ENCODE results near the gene DBNDD2.

DBNDD2 gene

DNA sequence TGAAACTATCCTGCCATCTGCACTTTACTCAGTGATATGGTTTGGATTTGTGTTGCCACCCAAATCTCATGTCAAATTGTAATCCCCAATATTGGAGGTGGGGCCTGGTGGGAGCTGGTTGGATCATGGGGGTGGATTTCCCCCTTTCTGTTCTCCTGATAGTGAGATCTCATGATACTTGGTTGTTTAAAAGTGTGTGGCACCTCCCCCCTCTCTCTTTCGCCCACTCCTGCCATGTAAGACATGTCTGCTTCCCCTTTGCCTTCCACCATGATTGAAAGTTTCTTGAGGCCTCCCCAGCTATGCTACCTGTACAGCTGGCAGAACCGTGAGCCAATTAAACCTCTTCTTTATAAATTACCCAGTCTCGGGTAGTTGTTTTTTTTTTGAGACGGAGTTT, 25.9 kb downstream of the DBNDD2 start:
- Histone ChIP-seq H3K9ac (ENCODE audit: low read depth, low read length) (no peak overlapping the region), H3K27me3 (ENCODE audit: control insufficient read depth, insufficient read depth, low read length) (no peaks in the 10 kb centered on the region), H3K4me3 (ENCODE audit: low read depth, low read length) (no peak overlapping the region), H3K27ac (ENCODE audit: low read depth, low read length) (no peak overlapping the region), H3K9me3 (ENCODE audit: control insufficient read depth, insufficient read depth, low read length) (no peaks in the 10 kb centered on the region), H3K36me3 (ENCODE audit: control insufficient read depth, insufficient read depth, low read length) (peaks cover 4% of the 10 kb centered on the region; the same call in 1 of the 2 replicates), H3K4me1 (ENCODE audit: control insufficient read depth, insufficient read depth, low read length) (no peaks in the 10 kb centered on the region)

DNA sequence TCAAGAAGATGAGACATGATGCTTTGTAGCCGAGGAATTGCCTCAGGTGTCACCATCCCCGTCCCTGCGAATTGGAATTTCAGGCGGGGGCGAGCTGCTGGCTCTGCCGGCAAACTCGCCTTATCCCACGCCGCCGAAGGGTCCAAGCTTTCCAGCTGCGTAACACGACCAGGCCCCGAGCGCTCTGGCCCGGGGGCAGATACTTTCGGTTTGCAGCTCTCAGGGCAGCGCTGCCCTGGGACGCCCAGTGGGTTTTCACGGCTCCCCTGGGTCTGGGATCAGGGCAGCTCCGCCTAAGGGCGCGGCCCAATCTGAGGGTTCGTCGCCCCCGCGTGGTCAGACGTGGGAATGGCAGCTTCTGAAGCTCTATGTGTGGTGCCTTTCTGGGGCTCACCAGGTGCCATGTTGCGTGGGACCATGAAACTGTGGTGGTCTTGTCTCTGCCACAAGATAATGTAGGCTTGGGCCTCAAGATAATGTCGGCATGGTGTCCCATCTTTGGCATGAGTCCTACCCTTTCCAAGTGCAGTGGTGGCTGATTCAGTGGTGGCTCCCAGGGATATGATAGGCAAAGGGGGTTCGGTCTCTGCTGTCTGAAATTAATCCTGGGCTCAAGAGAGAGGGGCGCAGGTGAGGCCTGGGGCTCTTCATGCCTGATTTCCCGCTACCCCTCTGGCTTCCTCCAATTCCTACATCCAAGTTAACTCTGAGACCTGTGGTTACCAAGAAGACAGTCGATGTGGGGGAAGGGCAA, 28.8 kb downstream of the DBNDD2 start:
- H3K27ac ChIP-seq (ENCODE audit: low read depth, low read length), result no peak overlapping the region
- H3K36me3 ChIP-seq (ENCODE audit: control insufficient read depth, insufficient read depth, low read length), result peaks cover 4% of the 10 kb centered on the region; the same call in 1 of the 2 replicates
- peaks cover 7% of the 10 kb centered on the region; the same call in 1 of the 2 replicates for H3K4me1 ChIP-seq (ENCODE audit: control insufficient read depth, insufficient read depth, low read length)
- peak overlapping the region; percentile 69 for H3K4me3 ChIP-seq (ENCODE audit: low read depth, low read length)
- H3K9ac ChIP-seq (ENCODE audit: low read depth, low read length), result 0 out of 2 replicates have a peak overlapping the region, but pooled peaks have one; percentile 7
- H3K27me3 ChIP-seq (ENCODE audit: control insufficient read depth, insufficient read depth, low read length), result no peaks in the 10 kb centered on the region
- no peaks in the 10 kb centered on the region for H3K9me3 ChIP-seq (ENCODE audit: control insufficient read depth, insufficient read depth, low read length)

DNA sequence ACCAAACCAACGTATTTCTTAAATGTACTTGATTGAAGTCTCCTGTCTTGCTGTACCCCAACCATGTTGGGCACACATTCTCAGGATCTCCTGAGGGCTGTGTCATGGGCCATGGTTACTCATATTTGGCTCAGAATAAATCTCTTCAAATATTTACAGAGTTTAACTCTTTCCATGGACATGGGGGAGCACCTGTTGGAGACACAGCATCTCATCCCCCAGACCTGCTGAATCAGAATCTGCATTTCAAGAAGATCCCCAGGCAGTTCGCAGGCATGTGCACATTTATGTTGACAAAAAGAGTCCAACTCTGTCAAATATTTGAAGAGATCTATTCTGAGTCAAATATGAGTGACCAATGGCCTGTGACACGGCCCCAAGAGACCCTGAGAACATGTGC, 32.3 kb downstream of the DBNDD2 start:
- Histone ChIP-seq H3K27ac (ENCODE audit: low read depth, low read length) (peak overlapping the region; percentile 60), H3K4me1 (ENCODE audit: control insufficient read depth, insufficient read depth, low read length) (peaks cover 7% of the 10 kb centered on the region; the same call in 1 of the 2 replicates), H3K36me3 (ENCODE audit: control insufficient read depth, insufficient read depth, low read length) (no peaks in the 10 kb centered on the region), H3K9ac (ENCODE audit: low read depth, low read length) (no peak overlapping the region), H3K4me3 (ENCODE audit: low read depth, low read length) (no peak overlapping the region), H3K9me3 (ENCODE audit: control insufficient read depth, insufficient read depth, low read length) (no peaks in the 10 kb centered on the region), H3K27me3 (ENCODE audit: control insufficient read depth, insufficient read depth, low read length) (no peaks in the 10 kb centered on the region)

DNA sequence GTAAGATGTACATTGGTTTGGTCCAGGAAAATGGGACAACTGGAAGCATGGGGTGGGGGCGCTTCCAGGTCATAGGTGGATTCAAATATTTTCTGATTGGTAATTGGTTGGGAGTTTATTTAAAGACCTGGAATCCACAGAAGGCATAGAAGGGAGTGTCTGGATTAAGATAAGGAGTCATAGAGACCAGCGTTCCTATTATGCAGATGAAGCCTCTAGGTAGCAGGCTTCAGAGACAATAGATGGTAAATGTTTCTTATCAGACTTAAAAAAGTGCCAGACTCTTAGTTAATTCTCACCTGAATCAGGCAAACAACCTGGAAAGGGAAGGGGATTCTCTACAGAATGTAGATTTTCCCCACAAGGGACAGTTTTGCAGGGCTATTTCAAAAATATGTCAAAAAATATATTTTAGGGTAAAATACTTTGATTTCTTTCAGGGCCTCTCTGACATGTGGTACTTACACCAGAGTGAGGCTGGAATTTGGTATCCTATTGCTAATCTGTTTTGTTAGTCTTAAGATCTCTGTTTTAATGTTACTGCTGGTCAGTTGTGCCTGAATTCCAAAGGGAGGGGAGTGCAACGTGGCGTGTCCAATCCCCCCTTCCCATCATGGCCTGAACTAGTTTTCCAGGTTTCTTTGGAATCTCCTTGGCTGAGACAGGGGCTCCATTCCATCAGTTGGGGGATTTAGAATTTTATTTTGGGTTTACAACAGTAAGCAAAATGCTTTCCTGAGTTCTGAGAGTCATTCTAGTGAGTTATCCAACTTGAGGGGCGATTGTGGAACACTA, 33.0 kb downstream of the DBNDD2 start:
- peak overlapping the region; percentile 60 for H3K27ac ChIP-seq (ENCODE audit: low read depth, low read length)
- H3K4me1 ChIP-seq (ENCODE audit: control insufficient read depth, insufficient read depth, low read length), result peaks cover 7% of the 10 kb centered on the region; the same call in 1 of the 2 replicates
- no peak overlapping the region for H3K9ac ChIP-seq (ENCODE audit: low read depth, low read length)
- no peaks in the 10 kb centered on the region for H3K36me3 ChIP-seq (ENCODE audit: control insufficient read depth, insufficient read depth, low read length)
- H3K27me3 ChIP-seq (ENCODE audit: control insufficient read depth, insufficient read depth, low read length), result no peaks in the 10 kb centered on the region
- no peak overlapping the region for H3K4me3 ChIP-seq (ENCODE audit: low read depth, low read length)
- H3K9me3 ChIP-seq (ENCODE audit: control insufficient read depth, insufficient read depth, low read length), result no peaks in the 10 kb centered on the region

DNA sequence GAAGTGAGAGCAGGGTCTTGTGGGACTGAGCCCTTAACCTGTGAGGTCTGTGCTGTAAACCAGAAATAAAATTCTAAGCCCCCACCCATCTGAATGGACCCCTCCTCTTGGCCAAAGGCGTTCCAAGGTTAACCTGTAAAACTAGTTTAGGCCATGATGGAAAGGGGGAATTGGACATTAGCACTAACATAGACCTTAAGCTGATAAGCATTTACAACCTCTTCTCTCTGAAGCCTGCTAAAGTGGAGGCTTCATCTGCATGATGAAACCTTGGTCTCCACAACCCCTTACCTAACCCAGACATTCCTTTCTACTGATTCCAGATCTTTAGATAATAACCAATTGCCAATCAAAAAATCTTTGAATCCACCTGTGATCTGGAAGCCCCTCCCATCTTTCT, 33.7 kb downstream of the DBNDD2 start:
- H3K36me3 ChIP-seq (ENCODE audit: control insufficient read depth, insufficient read depth, low read length), result no peaks in the 10 kb centered on the region
- H3K27me3 ChIP-seq (ENCODE audit: control insufficient read depth, insufficient read depth, low read length), result no peaks in the 10 kb centered on the region
- H3K9me3 ChIP-seq (ENCODE audit: control insufficient read depth, insufficient read depth, low read length), result no peaks in the 10 kb centered on the region
- peaks cover 7% of the 10 kb centered on the region; the same call in 1 of the 2 replicates for H3K4me1 ChIP-seq (ENCODE audit: control insufficient read depth, insufficient read depth, low read length)
- H3K4me3 ChIP-seq (ENCODE audit: low read depth, low read length), result no peak overlapping the region
- H3K9ac ChIP-seq (ENCODE audit: low read depth, low read length), result no peak overlapping the region
- H3K27ac ChIP-seq (ENCODE audit: low read depth, low read length), result peak overlapping the region; percentile 30

DNA sequence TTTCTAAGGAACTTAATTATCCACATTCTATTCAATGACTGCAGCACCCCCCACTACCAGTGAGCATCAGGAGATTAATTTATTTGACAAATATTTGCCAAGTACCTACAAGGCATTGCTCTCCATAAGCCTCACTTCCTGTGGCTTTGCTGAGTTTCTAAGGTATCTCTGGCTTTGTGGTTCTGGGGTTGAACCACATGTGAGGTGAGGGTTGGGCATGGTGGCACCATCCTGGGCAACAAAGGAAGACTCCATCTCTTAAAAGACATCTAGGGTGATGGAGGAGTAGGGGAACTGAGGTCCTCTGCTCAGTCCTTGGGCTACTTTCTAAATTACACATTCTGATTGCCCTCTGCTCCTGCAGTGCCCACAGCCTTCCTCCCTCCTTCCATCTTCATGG, 36.0 kb downstream of the DBNDD2 start:
- H3K27ac ChIP-seq (ENCODE audit: low read depth, low read length), result no peak overlapping the region
- no peak overlapping the region for H3K9ac ChIP-seq (ENCODE audit: low read depth, low read length)
- no peaks in the 10 kb centered on the region for H3K27me3 ChIP-seq (ENCODE audit: control insufficient read depth, insufficient read depth, low read length)
- no peaks in the 10 kb centered on the region for H3K36me3 ChIP-seq (ENCODE audit: control insufficient read depth, insufficient read depth, low read length)
- peaks cover 7% of the 10 kb centered on the region; the same call in 1 of the 2 replicates for H3K4me1 ChIP-seq (ENCODE audit: control insufficient read depth, insufficient read depth, low read length)
- no peaks in the 10 kb centered on the region for H3K9me3 ChIP-seq (ENCODE audit: control insufficient read depth, insufficient read depth, low read length)
- no peak overlapping the region for H3K4me3 ChIP-seq (ENCODE audit: low read depth, low read length)

DNA sequence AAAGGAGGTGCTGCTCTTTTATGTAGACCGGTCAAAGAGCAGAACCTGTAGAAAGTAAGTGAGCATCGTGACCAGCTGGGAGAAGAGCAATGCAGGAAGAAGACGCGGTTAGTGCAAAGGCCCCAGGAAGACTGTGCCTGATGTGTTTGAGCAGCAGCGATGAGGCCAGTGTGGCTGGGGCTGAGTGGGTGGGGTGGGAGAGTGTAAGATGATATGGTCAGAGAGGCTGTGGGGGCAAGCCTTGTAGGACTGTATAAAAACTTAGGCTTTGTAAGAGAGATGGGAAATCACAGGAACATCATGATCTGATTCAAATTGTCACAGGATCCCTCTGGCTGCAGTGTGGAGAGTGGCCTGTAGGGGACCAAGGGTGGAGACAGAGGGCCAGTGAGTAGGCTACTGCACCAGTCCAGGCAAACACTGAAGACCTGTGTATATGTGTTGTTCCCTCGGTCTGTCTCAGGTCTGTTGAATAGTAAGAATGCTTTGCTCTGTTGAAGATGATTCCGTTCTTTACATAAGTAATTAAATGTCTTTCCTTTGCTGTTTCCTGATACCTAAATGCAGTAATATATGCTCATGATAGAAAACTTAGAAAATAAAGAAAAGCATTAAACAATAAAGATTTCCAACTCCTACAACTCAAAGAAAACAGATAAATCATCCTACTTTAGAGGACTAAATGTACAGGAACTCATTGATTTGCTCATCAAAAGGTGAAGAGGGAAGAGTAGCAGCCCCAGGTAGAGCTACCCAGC, 37.9 kb downstream of the DBNDD2 start:
- Histone ChIP-seq H3K9ac (ENCODE audit: low read depth, low read length) (no peak overlapping the region), H3K36me3 (ENCODE audit: control insufficient read depth, insufficient read depth, low read length) (no peaks in the 10 kb centered on the region), H3K27me3 (ENCODE audit: control insufficient read depth, insufficient read depth, low read length) (no peaks in the 10 kb centered on the region), H3K9me3 (ENCODE audit: control insufficient read depth, insufficient read depth, low read length) (no peaks in the 10 kb centered on the region), H3K4me3 (ENCODE audit: low read depth, low read length) (no peak overlapping the region), H3K27ac (ENCODE audit: low read depth, low read length) (no peak overlapping the region), H3K4me1 (ENCODE audit: control insufficient read depth, insufficient read depth, low read length) (peaks cover 8% of the 10 kb centered on the region)

DNA sequence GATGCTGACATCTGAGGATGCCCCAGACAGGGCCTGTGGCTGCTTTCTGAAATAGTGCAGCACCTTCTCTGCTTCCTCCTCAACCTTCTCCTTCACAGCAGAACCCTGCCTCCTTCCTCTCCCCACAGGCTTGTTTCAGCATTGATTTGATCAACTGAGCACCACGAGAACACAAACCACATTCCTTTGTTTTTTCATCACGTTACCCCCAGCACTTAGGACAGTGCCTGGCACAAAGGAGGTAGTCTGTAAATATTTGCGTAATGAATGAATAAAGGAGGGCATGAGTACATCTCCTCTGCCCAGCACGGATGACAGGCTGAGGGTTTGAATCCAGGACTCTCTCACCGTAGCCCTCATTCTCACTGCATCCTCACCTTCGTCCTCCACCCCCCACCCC, 40.2 kb downstream of the DBNDD2 start:
- Histone ChIP-seq H3K9ac (ENCODE audit: low read depth, low read length) (no peak overlapping the region), H3K9me3 (ENCODE audit: control insufficient read depth, insufficient read depth, low read length) (no peaks in the 10 kb centered on the region), H3K27ac (ENCODE audit: low read depth, low read length) (no peak overlapping the region), H3K4me3 (ENCODE audit: low read depth, low read length) (no peak overlapping the region), H3K27me3 (ENCODE audit: control insufficient read depth, insufficient read depth, low read length) (no peaks in the 10 kb centered on the region), H3K4me1 (ENCODE audit: control insufficient read depth, insufficient read depth, low read length) (peaks cover 2% of the 10 kb centered on the region; the same call in 1 of the 2 replicates), H3K36me3 (ENCODE audit: control insufficient read depth, insufficient read depth, low read length) (no peaks in the 10 kb centered on the region)

DNA sequence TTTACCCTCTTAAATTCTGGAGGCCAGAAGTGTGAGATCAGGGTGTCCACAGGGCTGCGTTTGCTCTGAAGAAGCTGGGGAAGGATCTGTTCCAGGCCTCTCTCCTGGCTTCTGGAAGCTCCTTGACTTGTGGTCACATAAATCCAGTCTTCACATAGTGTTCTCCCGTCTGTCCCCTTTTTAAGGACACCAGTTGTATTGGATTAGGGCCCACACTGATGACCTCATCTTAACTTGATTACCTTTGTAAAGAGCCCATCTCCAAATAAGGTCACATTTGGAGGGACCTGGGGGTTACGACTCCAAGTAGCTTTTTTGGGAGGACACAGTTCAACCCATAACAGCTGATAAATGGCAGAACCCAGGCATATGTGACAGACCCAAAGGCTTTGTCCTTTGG, 41.4 kb downstream of the DBNDD2 start:
- Histone ChIP-seq H3K9me3 (ENCODE audit: control insufficient read depth, insufficient read depth, low read length) (no peaks in the 10 kb centered on the region), H3K36me3 (ENCODE audit: control insufficient read depth, insufficient read depth, low read length) (no peaks in the 10 kb centered on the region), H3K4me3 (ENCODE audit: low read depth, low read length) (no peak overlapping the region), H3K4me1 (ENCODE audit: control insufficient read depth, insufficient read depth, low read length) (peaks cover 2% of the 10 kb centered on the region; the same call in 1 of the 2 replicates), H3K9ac (ENCODE audit: low read depth, low read length) (no peak overlapping the region), H3K27ac (ENCODE audit: low read depth, low read length) (peak overlapping the region; percentile 43), H3K27me3 (ENCODE audit: control insufficient read depth, insufficient read depth, low read length) (no peaks in the 10 kb centered on the region)

DNA sequence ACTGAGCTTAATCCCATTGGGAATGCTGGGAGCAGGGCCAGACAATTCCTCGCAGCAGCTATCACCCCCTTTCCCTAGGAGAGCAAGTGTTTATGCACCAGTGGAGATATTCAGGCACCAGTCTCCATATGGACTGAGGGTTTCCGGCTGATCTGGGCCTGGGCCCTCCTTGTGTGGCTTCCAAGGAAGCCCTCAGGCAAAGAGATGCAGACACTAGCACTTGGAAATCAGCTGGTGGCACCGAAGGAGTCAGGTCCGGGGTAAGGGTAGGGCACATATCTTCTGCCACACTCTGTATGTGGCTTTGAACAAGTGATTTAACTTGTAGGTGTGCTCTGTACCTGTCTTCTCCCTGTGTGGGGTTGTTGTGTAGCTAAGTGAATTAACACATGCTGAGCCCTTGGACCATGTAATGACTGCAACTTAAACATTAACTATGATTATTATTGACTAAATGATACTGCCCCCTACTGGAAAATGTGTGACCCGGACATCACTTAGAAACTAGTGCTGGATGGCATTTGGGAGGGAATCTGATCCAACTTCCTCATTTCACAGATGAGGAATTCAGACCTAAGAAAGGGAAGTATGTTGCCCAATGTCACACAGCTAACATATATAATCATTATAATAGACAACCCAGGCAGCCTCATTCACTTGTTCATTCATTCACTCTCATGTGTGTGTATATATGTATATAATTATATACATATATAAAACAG, 42.2 kb downstream of the DBNDD2 start:
- Histone ChIP-seq H3K27me3 (ENCODE audit: control insufficient read depth, insufficient read depth, low read length) (no peaks in the 10 kb centered on the region), H3K4me3 (ENCODE audit: low read depth, low read length) (no peak overlapping the region), H3K9ac (ENCODE audit: low read depth, low read length) (no peak overlapping the region), H3K27ac (ENCODE audit: low read depth, low read length) (peak overlapping the region; percentile 43), H3K9me3 (ENCODE audit: control insufficient read depth, insufficient read depth, low read length) (no peaks in the 10 kb centered on the region), H3K36me3 (ENCODE audit: control insufficient read depth, insufficient read depth, low read length) (no peaks in the 10 kb centered on the region), H3K4me1 (ENCODE audit: control insufficient read depth, insufficient read depth, low read length) (peaks cover 2% of the 10 kb centered on the region; the same call in 1 of the 2 replicates)

Measured in HUES48 (cell line).